Activated T-cell treated with anti-CD3 and anti-CD28 coated beads, Interleukin-2, amount 50 U/mL, for 4 hours (primary cell): ENCODE data around the gene INF2. TPM values are rescaled to one million over a fixed set of nuclear protein-coding genes. Genes with fewer than 3 reads are reported as not detected.

Experiments
- ATAC-seq, 2 donors: fragments of 200-7000 bp; cut with Tn5 transposase; one replicate each; pipeline ENCODE4 v1.10.0; 2021
- DNase-seq: peaks from one replicate; pipeline ENCODE4 v3.0.0-alpha.2; 2020
- H3K27me3 Mint-ChIP-seq: one replicate; pipeline ENCODE4 v1.8.0; 2021; ENCODE audit warnings: low read depth, mixed read lengths
- H3K36me3 Mint-ChIP-seq: one replicate; pipeline ENCODE4 v1.8.0; 2022; ENCODE audit warnings: mixed read lengths; ENCODE audit not compliant: insufficient read depth
- H3K4me1 Mint-ChIP-seq: one replicate; pipeline ENCODE4 v1.8.0; 2021; ENCODE audit warnings: low read depth, mixed read lengths
- H3K4me3 Mint-ChIP-seq: one replicate; pipeline ENCODE4 v1.8.0; 2021; ENCODE audit warnings: mild to moderate bottlenecking, moderate library complexity, mixed read lengths
- H3K9me3 Mint-ChIP-seq: one replicate; pipeline ENCODE4 v1.8.0; 2021; ENCODE audit warnings: mixed read lengths
- total RNA-seq, 3 donors: library from RNA; stranded (reverse); gene quantifications; one replicate each; pipeline ENCODE4 v1.2.1, GENCODE V29; 2021

The INF2 gene
- total RNA-seq, 3 donors from 2014 or later = 51.8 to 54.9 (median 54.5) TPM

- DNase-seq = no peak
- no peak overlapping the region for H3K4me3 Mint-ChIP-seq
- H3K27me3 Mint-ChIP-seq = no peaks in the 10 kb centered on the region
- peaks cover 3% of the 10 kb centered on the region for H3K4me1 Mint-ChIP-seq
- peaks cover 3% of the 10 kb centered on the region for H3K9me3 Mint-ChIP-seq
- peaks cover 16% of the 10 kb centered on the region for H3K36me3 Mint-ChIP-seq
- no peak for ATAC-seq
Measured at GRCh38 chr14:104766863-104767633, 77.6 kb downstream of the INF2 start.

DNA sequence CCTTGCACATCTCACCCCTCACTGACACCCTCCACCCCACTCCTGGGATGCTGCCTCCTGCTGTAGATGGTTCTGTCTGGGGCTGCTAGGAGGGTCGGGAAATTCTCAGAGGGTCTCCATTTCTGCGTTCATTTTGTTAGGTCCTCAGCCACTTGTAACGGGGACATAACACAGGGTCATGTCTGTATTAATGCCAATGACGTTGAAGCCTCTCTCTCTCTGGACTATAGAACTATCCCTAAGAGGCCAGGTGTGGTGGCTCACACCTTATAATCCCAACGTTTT is 78.2 kb downstream of the INF2 start:
- ATAC-seq = no peak
- peaks cover 3% of the 10 kb centered on the region for H3K9me3 Mint-ChIP-seq

GRCh38 chr14:104768437-104769323 is 79.3 kb downstream of the INF2 start:
- Mint-ChIP-seq H3K9me3 (peaks cover 3% of the 10 kb centered on the region), H3K27me3 (no peaks in the 10 kb centered on the region), H3K4me3 (no peak overlapping the region), H3K36me3 (peaks cover 17% of the 10 kb centered on the region), H3K4me1 (peaks cover 3% of the 10 kb centered on the region)
- ATAC-seq (peak; percentile 96 to 97), DNase-seq (peak; percentile 95)

More for the DNA sequence above, 78.2 kb downstream of the INF2 start:
- Mint-ChIP-seq H3K4me1 (peaks cover 3% of the 10 kb centered on the region), H3K4me3 (no peak overlapping the region), H3K36me3 (peaks cover 14% of the 10 kb centered on the region), H3K27me3 (no peaks in the 10 kb centered on the region)
- no peak for DNase-seq

DNA sequence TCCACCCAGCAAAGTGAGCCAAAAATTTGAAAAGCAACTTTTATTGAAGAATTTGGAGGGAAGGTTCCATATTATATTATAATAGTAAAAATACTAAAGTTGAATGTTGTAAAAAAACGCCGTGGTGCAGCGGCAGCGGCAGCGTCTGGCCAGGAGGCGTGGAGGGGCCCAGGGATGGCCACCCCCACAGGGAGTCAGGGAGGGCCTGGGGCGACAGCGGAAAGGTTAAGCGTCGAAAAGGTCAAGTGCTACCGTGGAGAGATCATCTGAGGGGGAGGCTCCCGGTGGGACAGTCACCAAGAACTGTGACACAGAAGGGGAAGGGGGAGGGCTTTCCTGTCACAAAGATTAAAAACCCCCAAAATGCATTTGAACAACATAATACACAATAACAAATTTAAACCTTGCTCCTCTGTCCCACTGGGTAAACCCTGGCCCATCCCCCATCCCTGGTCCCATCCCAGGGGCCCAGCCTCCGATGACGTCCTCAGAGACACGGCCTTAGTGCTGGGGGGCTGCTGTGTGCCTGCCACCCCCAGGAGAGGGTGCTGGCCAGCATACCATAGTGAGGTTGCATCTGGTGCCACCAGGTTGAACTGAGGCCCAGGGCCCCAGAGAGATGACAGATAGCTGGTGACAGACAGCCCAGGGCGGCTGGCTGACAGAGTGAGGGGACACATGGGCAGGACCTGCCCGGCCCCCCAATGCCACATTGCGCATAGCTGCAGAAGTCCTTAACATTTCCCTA is 80.1 kb downstream of the INF2 start:
- H3K9me3 Mint-ChIP-seq = peaks cover 3% of the 10 kb centered on the region
- H3K4me3 Mint-ChIP-seq = no peak overlapping the region
- DNase-seq (no peak), ATAC-seq (no peak)
- peaks cover 3% of the 10 kb centered on the region for H3K4me1 Mint-ChIP-seq
- H3K36me3 Mint-ChIP-seq = peaks cover 17% of the 10 kb centered on the region
- no peaks in the 10 kb centered on the region for H3K27me3 Mint-ChIP-seq

DNA sequence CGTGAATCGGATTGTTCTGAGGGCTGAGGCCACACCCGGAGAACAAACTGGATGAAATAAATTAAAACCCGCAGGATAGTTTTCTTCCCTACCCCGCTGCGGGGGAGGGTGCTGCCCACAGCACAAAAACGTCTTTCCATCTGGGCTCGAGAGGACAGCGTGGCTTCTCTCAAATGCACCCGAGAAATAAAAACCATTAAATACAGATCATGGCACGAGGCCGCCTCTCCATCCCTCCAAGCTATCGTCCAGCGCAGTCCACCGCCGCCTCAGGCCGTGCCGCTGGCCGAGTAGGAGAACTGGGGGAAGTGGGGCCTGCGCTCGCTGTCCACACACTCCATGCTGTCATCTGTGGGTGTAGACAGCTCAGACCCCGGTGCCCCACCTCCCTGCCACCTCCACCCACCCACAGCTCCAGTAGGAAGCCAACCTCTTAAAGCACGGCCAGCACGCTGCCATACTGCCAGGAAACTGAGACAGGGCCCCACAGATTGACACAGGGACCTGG is 80.7 kb downstream of the INF2 start:
- peaks cover 17% of the 10 kb centered on the region for H3K36me3 Mint-ChIP-seq
- DNase-seq (no peak), ATAC-seq (no peak)
- H3K9me3 Mint-ChIP-seq = peaks cover 3% of the 10 kb centered on the region
- peaks cover 3% of the 10 kb centered on the region for H3K4me1 Mint-ChIP-seq
- no peaks in the 10 kb centered on the region for H3K27me3 Mint-ChIP-seq
- H3K4me3 Mint-ChIP-seq = no peak overlapping the region

DNA sequence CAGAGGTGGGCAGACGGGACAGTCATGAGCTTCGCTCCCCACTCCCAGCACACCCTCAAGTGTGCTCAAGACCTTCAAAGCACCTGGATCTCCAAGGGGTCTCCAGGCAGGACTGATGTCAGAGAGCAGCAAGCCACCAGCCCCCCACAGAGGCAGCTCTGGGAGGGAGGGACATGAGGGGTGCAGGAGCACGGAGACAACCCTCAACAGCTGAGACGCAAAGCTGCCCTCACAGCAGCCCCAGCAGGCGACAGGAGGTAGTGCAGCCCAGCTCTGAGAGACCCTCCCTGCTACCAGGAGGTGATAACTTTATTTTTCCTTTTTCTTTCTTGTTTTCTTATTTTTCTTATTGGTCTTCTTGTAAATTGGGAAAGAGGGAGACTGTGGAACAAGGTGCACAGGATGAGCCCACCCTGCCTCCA is 81.4 kb downstream of the INF2 start:
- ATAC-seq (no peak), DNase-seq (no peak)
- Mint-ChIP-seq H3K4me3 (no peak overlapping the region), H3K4me1 (peaks cover 3% of the 10 kb centered on the region), H3K36me3 (peaks cover 17% of the 10 kb centered on the region), H3K9me3 (peaks cover 3% of the 10 kb centered on the region), H3K27me3 (no peaks in the 10 kb centered on the region)

GRCh38 chr14:104771374-104771773 is 82.0 kb downstream of the INF2 start:
- H3K4me1 Mint-ChIP-seq = peaks cover 3% of the 10 kb centered on the region
- H3K36me3 Mint-ChIP-seq = peaks cover 20% of the 10 kb centered on the region
- DNase-seq (no peak), ATAC-seq (no peak)
- no peak overlapping the region for H3K4me3 Mint-ChIP-seq
- peaks cover 3% of the 10 kb centered on the region for H3K9me3 Mint-ChIP-seq
- no peaks in the 10 kb centered on the region for H3K27me3 Mint-ChIP-seq

Other genes starting within 250 kb of the INF2 start
- gene C14orf180, start 109.9 kb upstream of the INF2 start, total RNA-seq = not detected
- gene TMEM179, start 84.8 kb upstream of the INF2 start, total RNA-seq = not detected
- 1 to 10 TPM in 1 of 3 donors, under 1 TPM in 2; 0.66 to 1.2 (median 0.69) TPM for gene ADSS1, start 34.6 kb downstream of the INF2 start, total RNA-seq
- gene SIVA1, start 63.5 kb downstream of the INF2 start, total RNA-seq = 100 to 1,000 TPM; 135 to 157 (median 149) TPM
- 100 to 1,000 TPM; 107 to 124 (median 116) TPM for gene AKT1, start 106.1 kb downstream of the INF2 start, total RNA-seq
- 1 to 10 TPM; 3.6 to 4.1 (median 4.0) TPM for gene ZBTB42, start 111.5 kb downstream of the INF2 start, total RNA-seq
- gene CEP170B, start 175.7 kb downstream of the INF2 start, total RNA-seq = 10 to 100 TPM in 1 of 3 donors, 1 to 10 TPM in 2; 6.9 to 11.1 (median 7.5) TPM
- gene PLD4, start 235.3 kb downstream of the INF2 start, total RNA-seq = under 1 TPM in 1 of 3 donors, not detected in 2; 0.08 TPM